Neural cell (in vitro differentiated cells): ENCODE data around the gene UNC93B1. TPM values are rescaled to one million over a fixed set of nuclear protein-coding genes. Genes with fewer than 3 reads are reported as not detected.

Experiments
- H2AFZ ChIP-seq: fragments of 200-600, 300-800 bp; sonication (generic), shearing (Covaris generic); 2 replicates; pipeline ENCODE4 v1.6.0; 2014; ENCODE audit warnings: low read depth, mild to moderate bottlenecking, antibody characterized with exemption, low read length, moderate library complexity
- H3F3A ChIP-seq: fragments of 200-600 bp; shearing (Covaris generic); 2 replicates; pipeline ENCODE4 v1.6.1; 2016; ENCODE audit warnings: mild to moderate bottlenecking, moderate library complexity, mixed read lengths, antibody characterized with exemption, low read length; ENCODE audit not compliant: insufficient read depth, poor library complexity, severe bottlenecking
- H3K27ac ChIP-seq: fragments of 200-600, 300-800 bp; sonication (generic), shearing (Covaris generic); 2 replicates; pipeline ENCODE4 v1.5.1; 2014; ENCODE audit warnings: mild to moderate bottlenecking, low read length, moderate library complexity
- H3K27me3 ChIP-seq: fragments of 300-800, 200-600 bp; sonication (generic), shearing (Covaris generic); 2 replicates; pipeline ENCODE4 v1.6.0; 2014; ENCODE audit warnings: mild to moderate bottlenecking, low read depth, low read length, moderate library complexity; ENCODE audit not compliant: insufficient read depth
- H3K36me3 ChIP-seq: fragments of 300-800, 200-600 bp; sonication (generic), shearing (Covaris generic); 2 replicates; pipeline ENCODE4 v1.5.1; 2014; ENCODE audit warnings: mild to moderate bottlenecking, antibody characterized with exemption, low read length, moderate library complexity; ENCODE audit not compliant: insufficient read depth
- H3K4me2 ChIP-seq: fragments of 300-800, 200-600 bp; sonication (generic), shearing (Covaris generic); 2 replicates; pipeline ENCODE4 v1.6.0; 2014; ENCODE audit warnings: mild to moderate bottlenecking, low read length
- H3K4me3 ChIP-seq: fragments of 300-800, 200-600 bp; sonication (generic), shearing (Covaris generic); 2 replicates; pipeline ENCODE4 v1.5.1; 2014; ENCODE audit warnings: mild to moderate bottlenecking, low read length, moderate library complexity
- H3K79me2 ChIP-seq: fragments of 200-600 bp; shearing (Covaris generic); replicated peaks from 2 replicates; pipeline ENCODE4 v1.6.0; 2014; ENCODE audit warnings: mild to moderate bottlenecking, low read length, moderate library complexity; ENCODE audit not compliant: insufficient read depth
- H3K9ac ChIP-seq: fragments of 300-800, 200-600 bp; sonication (generic), shearing (Covaris generic); 2 replicates; pipeline ENCODE4 v1.6.1; 2016; ENCODE audit warnings: mild to moderate bottlenecking, low read length, mixed read lengths
- H3K9me2 ChIP-seq: fragments of 200-600 bp; shearing (Covaris generic); 2 replicates; pipeline ENCODE4 v1.6.1; 2016; ENCODE audit warnings: mild to moderate bottlenecking, low read length, mixed read lengths; ENCODE audit not compliant: insufficient read depth
- H3K9me3 ChIP-seq: fragments of 200-600, 300-800 bp; sonication (generic), shearing (Covaris generic); 2 replicates; pipeline ENCODE4 v1.6.1; 2016; ENCODE audit warnings: mild to moderate bottlenecking, mixed run types, low read length, moderate library complexity, mixed read lengths
- H4K20me1 ChIP-seq: fragments of 200-600 bp; shearing (Covaris generic); 2 replicates; pipeline ENCODE4 v1.6.1; 2016; ENCODE audit warnings: mild to moderate bottlenecking, mixed run types; ENCODE audit not compliant: insufficient read depth
- EP300 ChIP-seq: fragments of 450-650 bp; conservative IDR thresholded peaks from 2 replicates; pipeline ENCODE4 v1.6.1; 2014; ENCODE audit warnings: antibody characterized with exemption, mild to moderate bottlenecking, moderate library complexity; ENCODE audit not compliant: poor library complexity, severe bottlenecking
- EZH2 ChIP-seq: fragments of 200-600, 300-800 bp; shearing (Covaris generic), sonication (generic); IDR thresholded peaks from 2 replicates; pipeline ENCODE4 v1.6.1; 2014; ENCODE audit warnings: antibody characterized with exemption, low read length, borderline replicate concordance, mild to moderate bottlenecking; ENCODE audit not compliant: insufficient read depth, poor library complexity, severe bottlenecking
- MXI1 ChIP-seq: fragments of 450-650 bp; conservative IDR thresholded peaks from 2 replicates; pipeline ENCODE4 v1.6.1; 2014; ENCODE audit warnings: antibody characterized with exemption, mild to moderate bottlenecking; ENCODE audit not compliant: poor library complexity, severe bottlenecking
- POLR2AphosphoS5 ChIP-seq: IDR thresholded peaks from 2 replicates; pipeline ENCODE4 v1.6.1; 2012
- RAD21 ChIP-seq: fragments of 450-650 bp; conservative IDR thresholded peaks from 2 replicates; pipeline ENCODE4 v1.6.1; 2014; ENCODE audit warnings: antibody characterized with exemption, mild to moderate bottlenecking, moderate library complexity
- SMC3 ChIP-seq: fragments of 450-650 bp; conservative IDR thresholded peaks from 2 replicates; pipeline ENCODE4 v1.6.1; 2014; ENCODE audit warnings: antibody characterized with exemption, mild to moderate bottlenecking, moderate library complexity; ENCODE audit not compliant: poor library complexity
- TAF1 ChIP-seq: IDR thresholded peaks from 2 replicates; pipeline ENCODE4 v1.6.1; 2012; ENCODE audit warnings: low read depth
- polyA plus RNA-seq: library from polyadenylated mRNA; depleted of rRNA; stranded (reverse); fragments of >200 nt; gene quantifications from 2 replicates; pipeline ENCODE4 v1.2.3, GENCODE V29; 2014
- TF ChIP-seq, protein P1 (sequence below): IDR thresholded peaks from 2 replicates; pipeline ENCODE4 v1.6.1; 2012; ENCODE audit warnings: borderline replicate concordance
- TF ChIP-seq, protein P2 (sequence below): fragments of 450-650 bp; IDR thresholded peaks from 2 replicates; pipeline ENCODE4 v1.5.1; 2014; ENCODE audit warnings: antibody characterized with exemption, mild to moderate bottlenecking, moderate library complexity; ENCODE audit not compliant: poor library complexity, severe bottlenecking

Gene UNC93B1
- polyA plus RNA-seq, 1 donor from 2014 or later: 0.19 TPM

DNA sequence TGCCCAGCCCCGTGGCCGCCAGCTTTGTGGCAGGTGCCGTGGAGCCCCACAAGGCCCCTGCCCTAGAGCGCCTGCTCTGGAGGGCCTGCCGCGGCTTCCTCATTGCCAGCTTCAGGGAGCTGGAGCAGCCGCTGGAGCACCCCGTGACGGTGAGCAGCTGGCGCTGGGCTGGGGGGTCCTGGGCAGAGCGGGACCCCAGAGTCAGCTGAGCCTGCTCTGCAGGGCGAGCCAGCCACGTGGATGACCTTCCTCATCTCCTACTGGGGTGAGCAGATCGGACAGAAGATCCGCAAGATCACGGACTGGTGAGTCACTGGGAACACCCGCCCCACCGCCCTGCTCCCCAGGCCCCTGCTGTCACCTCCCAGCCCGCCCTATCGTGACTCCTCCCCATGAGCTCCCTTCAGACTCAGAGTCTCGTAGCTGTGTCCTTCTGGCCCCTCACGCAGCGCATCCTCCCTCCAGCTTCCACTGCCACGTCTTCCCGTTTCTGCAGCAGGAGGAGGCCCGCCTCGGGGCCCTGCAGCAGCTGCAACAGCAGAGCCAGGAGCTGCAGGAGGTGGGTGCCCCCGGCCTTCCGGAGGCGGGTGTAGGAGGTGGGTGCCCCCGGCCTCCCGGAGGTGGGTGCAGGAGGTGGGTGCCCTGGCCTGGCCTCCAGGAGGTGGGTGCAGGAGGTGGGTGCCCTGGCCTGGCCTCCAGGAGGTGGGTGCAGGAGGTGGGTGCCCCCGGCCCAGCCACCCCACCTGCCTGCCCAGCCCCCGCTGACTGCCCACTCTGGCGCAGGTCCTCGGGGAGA is 39.6 kb upstream of the UNC93B1 start:
- Histone ChIP-seq H3K27me3 (no peaks in the 10 kb centered on the region), H3K9ac (no peak overlapping the region), H3K36me3 (no peaks in the 10 kb centered on the region), H3K79me2 (no peaks in the 10 kb centered on the region), H3K4me2 (no peak overlapping the region), H2AFZ (no peak overlapping the region), H3K4me3 (no peak overlapping the region), H3F3A (no peaks in the 10 kb centered on the region), H3K9me2 (no peaks in the 10 kb centered on the region), H3K27ac (no peak overlapping the region), H3K9me3 (no peaks in the 10 kb centered on the region), H4K20me1 (no peaks in the 10 kb centered on the region)
- TF ChIP-seq, protein P1, sequence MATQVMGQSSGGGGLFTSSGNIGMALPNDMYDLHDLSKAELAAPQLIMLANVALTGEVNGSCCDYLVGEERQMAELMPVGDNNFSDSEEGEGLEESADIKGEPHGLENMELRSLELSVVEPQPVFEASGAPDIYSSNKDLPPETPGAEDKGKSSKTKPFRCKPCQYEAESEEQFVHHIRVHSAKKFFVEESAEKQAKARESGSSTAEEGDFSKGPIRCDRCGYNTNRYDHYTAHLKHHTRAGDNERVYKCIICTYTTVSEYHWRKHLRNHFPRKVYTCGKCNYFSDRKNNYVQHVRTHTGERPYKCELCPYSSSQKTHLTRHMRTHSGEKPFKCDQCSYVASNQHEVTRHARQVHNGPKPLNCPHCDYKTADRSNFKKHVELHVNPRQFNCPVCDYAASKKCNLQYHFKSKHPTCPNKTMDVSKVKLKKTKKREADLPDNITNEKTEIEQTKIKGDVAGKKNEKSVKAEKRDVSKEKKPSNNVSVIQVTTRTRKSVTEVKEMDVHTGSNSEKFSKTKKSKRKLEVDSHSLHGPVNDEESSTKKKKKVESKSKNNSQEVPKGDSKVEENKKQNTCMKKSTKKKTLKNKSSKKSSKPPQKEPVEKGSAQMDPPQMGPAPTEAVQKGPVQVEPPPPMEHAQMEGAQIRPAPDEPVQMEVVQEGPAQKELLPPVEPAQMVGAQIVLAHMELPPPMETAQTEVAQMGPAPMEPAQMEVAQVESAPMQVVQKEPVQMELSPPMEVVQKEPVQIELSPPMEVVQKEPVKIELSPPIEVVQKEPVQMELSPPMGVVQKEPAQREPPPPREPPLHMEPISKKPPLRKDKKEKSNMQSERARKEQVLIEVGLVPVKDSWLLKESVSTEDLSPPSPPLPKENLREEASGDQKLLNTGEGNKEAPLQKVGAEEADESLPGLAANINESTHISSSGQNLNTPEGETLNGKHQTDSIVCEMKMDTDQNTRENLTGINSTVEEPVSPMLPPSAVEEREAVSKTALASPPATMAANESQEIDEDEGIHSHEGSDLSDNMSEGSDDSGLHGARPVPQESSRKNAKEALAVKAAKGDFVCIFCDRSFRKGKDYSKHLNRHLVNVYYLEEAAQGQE: no peak
- TF ChIP-seq EZH2 (no peak), TAF1 (no peak), EP300 (no peak), RAD21 (no peak), POLR2AphosphoS5 (no peak), MXI1 (no peak), SMC3 (no peak)
- TF ChIP-seq, protein P2, sequence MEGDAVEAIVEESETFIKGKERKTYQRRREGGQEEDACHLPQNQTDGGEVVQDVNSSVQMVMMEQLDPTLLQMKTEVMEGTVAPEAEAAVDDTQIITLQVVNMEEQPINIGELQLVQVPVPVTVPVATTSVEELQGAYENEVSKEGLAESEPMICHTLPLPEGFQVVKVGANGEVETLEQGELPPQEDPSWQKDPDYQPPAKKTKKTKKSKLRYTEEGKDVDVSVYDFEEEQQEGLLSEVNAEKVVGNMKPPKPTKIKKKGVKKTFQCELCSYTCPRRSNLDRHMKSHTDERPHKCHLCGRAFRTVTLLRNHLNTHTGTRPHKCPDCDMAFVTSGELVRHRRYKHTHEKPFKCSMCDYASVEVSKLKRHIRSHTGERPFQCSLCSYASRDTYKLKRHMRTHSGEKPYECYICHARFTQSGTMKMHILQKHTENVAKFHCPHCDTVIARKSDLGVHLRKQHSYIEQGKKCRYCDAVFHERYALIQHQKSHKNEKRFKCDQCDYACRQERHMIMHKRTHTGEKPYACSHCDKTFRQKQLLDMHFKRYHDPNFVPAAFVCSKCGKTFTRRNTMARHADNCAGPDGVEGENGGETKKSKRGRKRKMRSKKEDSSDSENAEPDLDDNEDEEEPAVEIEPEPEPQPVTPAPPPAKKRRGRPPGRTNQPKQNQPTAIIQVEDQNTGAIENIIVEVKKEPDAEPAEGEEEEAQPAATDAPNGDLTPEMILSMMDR: no peak

DNA sequence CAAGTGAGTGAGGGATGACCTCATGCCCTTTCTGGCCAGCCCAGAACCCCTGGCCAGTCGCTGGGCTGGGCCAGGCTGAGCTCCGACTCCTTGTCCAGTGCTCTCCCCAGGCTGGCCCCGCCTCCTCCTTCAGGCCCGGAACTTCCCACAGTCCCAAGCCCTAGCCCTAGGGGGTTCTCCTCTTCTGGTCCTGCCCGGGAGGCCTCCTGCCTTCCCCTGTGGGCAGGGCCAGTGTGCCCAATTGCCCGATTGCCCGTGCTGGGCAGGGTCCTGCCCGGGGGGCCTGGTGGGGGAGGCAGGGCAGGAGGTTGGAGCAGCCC is 39.1 kb upstream of the UNC93B1 start:
- TF ChIP-seq, protein P1: no peak
- H3K4me2 ChIP-seq: no peak overlapping the region
- no peaks in the 10 kb centered on the region for H4K20me1 ChIP-seq
- no peak overlapping the region for H3K27ac ChIP-seq
- no peaks in the 10 kb centered on the region for H3F3A ChIP-seq
- no peaks in the 10 kb centered on the region for H3K36me3 ChIP-seq
- no peak overlapping the region for H3K4me3 ChIP-seq
- no peak overlapping the region for H2AFZ ChIP-seq
- H3K9me3 ChIP-seq: no peaks in the 10 kb centered on the region
- H3K9ac ChIP-seq: no peak overlapping the region
- no peaks in the 10 kb centered on the region for H3K9me2 ChIP-seq
- no peaks in the 10 kb centered on the region for H3K79me2 ChIP-seq
- no peaks in the 10 kb centered on the region for H3K27me3 ChIP-seq
